GM20431 (cell line): ENCODE measurements around the gene GREM2.

ENCODE experiments used
- in situ Hi-C: fragments of 300-500 bp; cut with MseI, MboI; formaldehyde crosslinking; loops from one replicate; pipeline ENCODE4 v1.15.0; 2020; ENCODE audit warnings: low sequenced_read_pairs; ENCODE audit not compliant: unreplicated experiment

The GREM2 gene

GRCh38 chr1:240567066-240567465 lies 44.9 kb downstream of the GREM2 start:
- in situ Hi-C loops, result no loop called here

- in situ Hi-C loops, result no loop called here
Measured at GRCh38 chr1:240562779-240563178, 49.2 kb downstream of the GREM2 start.

GRCh38 chr1:240562111-240562590 lies 49.8 kb downstream of the GREM2 start:
- in situ Hi-C loops, result no loop called here

GRCh38 chr1:240559781-240560180 lies 52.2 kb downstream of the GREM2 start:
- in situ Hi-C loops, result no loop called here

- in situ Hi-C loops, result no loop called here
Measured at GRCh38 chr1:240555524-240555923, 56.4 kb downstream of the GREM2 start.

GRCh38 chr1:240553351-240553750 lies 58.6 kb downstream of the GREM2 start:
- in situ Hi-C loops, result no loop called here

GRCh38 chr1:240539769-240540414 lies 72.1 kb downstream of the GREM2 start:
- in situ Hi-C loops, result no loop called here

- in situ Hi-C loops, result no loop called here
Measured at GRCh38 chr1:240538776-240539430, 73.1 kb downstream of the GREM2 start.

- in situ Hi-C loops, result no loop called here
Measured at GRCh38 chr1:240533154-240533780, 78.7 kb downstream of the GREM2 start.

GRCh38 chr1:240528591-240528990 lies 83.4 kb downstream of the GREM2 start:
- in situ Hi-C loops, result no loop called here

- in situ Hi-C loops, result no loop called here
Measured at GRCh38 chr1:240527086-240527485, 84.9 kb downstream of the GREM2 start.

- in situ Hi-C loops, result no loop called here
Measured at GRCh38 chr1:240526312-240526711, 85.6 kb downstream of the GREM2 start.

GRCh38 chr1:240524356-240525069 lies 87.4 kb downstream of the GREM2 start:
- in situ Hi-C loops, result no loop called here

- in situ Hi-C loops, result no loop called here
Measured at GRCh38 chr1:240522122-240522822, 89.7 kb downstream of the GREM2 start.

- in situ Hi-C loops, result no loop called here
Measured at GRCh38 chr1:240517891-240518290, 94.1 kb downstream of the GREM2 start.

- in situ Hi-C loops, result no loop called here
Measured at GRCh38 chr1:240516069-240516468, 95.9 kb downstream of the GREM2 start.

- in situ Hi-C loops, result no loop called here
Measured at GRCh38 chr1:240515505-240515904, 96.5 kb downstream of the GREM2 start.

GRCh38 chr1:240511789-240512188 lies 100.2 kb downstream of the GREM2 start:
- in situ Hi-C loops, result no loop called here

- in situ Hi-C loops, result no loop called here
Measured at GRCh38 chr1:240508950-240509349, 103.0 kb downstream of the GREM2 start.

GRCh38 chr1:240508201-240508600 lies 103.8 kb downstream of the GREM2 start:
- in situ Hi-C loops, result no loop called here
